Chondrocyte (in vitro differentiated cells): Measurements from ENCODE around the gene NOXRED1. TPM values are rescaled to one million over a fixed set of nuclear protein-coding genes. Genes with fewer than 3 reads are reported as not detected.

Experiments used
- DNase-seq: peaks from one replicate; pipeline ENCODE4 v3.0.0; 2021; ENCODE audit warnings: mixed read lengths, low spot score
- H3K27ac Mint-ChIP-seq: one replicate; pipeline ENCODE4 v1.8.0; 2021; ENCODE audit warnings: mild to moderate bottlenecking, moderate library complexity, mixed read lengths; ENCODE audit not compliant: unreplicated experiment
- H3K27me3 Mint-ChIP-seq: 2 replicates; pipeline ENCODE4 v1.8.0; 2021; ENCODE audit warnings: low read depth, mixed read lengths
- H3K36me3 Mint-ChIP-seq: 2 replicates; pipeline ENCODE4 v1.8.0; 2021; ENCODE audit warnings: low read depth, mixed read lengths
- H3K4me1 Mint-ChIP-seq: 2 replicates; pipeline ENCODE4 v1.8.0; 2021; ENCODE audit warnings: low read depth, mild to moderate bottlenecking, mixed read lengths
- H3K4me3 Mint-ChIP-seq: one replicate; pipeline ENCODE4 v1.8.0; 2021; ENCODE audit warnings: mild to moderate bottlenecking, moderate library complexity, mixed read lengths; ENCODE audit not compliant: unreplicated experiment
- H3K9me3 Mint-ChIP-seq: 2 replicates; pipeline ENCODE4 v1.8.0; 2021; ENCODE audit warnings: low read depth, mixed read lengths
- total RNA-seq: library from RNA; stranded (reverse); gene quantifications from 3 replicates; pipeline ENCODE4 v1.2.1, GENCODE V29; 2021
- TF ChIP-seq, protein P1 (sequence below): fragments of 200-600 bp; sonication (generic); IDR thresholded peaks from 2 replicates; pipeline ENCODE4 v1.5.0; 2021; ENCODE audit warnings: antibody characterized with exemption, mild to moderate bottlenecking, moderate library complexity

The NOXRED1 gene
- total RNA-seq, 1 donor from 2014 or later = 0.37 TPM

DNA sequence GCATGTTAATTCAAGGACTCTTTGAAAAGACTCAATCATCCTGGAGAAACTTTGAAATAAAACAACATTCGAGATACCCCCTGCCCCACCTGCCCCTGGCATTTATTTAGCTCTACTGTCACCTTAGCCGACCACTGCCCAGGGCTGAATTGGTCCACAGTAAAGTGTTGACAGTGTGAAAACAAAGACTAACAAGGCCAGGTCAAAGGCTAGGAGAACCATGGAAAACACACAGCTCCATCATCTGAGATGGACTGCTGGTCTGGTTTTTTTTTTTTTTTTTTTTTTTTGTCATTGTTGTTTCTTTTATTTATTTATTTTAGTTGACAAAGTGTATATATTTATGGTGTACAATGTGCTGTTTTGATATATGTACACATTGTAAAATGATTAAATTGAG, 76.8 kb downstream of the NOXRED1 start:
- no peak for DNase-seq
- Mint-ChIP-seq H3K4me3 (no peak overlapping the region), H3K9me3 (no peaks in the 10 kb centered on the region), H3K27me3 (no peaks in the 10 kb centered on the region), H3K27ac (no peak overlapping the region), H3K36me3 (peaks cover 13% of the 10 kb centered on the region), H3K4me1 (peaks cover 4% of the 10 kb centered on the region)
- TF ChIP-seq, protein P1, sequence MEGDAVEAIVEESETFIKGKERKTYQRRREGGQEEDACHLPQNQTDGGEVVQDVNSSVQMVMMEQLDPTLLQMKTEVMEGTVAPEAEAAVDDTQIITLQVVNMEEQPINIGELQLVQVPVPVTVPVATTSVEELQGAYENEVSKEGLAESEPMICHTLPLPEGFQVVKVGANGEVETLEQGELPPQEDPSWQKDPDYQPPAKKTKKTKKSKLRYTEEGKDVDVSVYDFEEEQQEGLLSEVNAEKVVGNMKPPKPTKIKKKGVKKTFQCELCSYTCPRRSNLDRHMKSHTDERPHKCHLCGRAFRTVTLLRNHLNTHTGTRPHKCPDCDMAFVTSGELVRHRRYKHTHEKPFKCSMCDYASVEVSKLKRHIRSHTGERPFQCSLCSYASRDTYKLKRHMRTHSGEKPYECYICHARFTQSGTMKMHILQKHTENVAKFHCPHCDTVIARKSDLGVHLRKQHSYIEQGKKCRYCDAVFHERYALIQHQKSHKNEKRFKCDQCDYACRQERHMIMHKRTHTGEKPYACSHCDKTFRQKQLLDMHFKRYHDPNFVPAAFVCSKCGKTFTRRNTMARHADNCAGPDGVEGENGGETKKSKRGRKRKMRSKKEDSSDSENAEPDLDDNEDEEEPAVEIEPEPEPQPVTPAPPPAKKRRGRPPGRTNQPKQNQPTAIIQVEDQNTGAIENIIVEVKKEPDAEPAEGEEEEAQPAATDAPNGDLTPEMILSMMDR = no peak

DNA sequence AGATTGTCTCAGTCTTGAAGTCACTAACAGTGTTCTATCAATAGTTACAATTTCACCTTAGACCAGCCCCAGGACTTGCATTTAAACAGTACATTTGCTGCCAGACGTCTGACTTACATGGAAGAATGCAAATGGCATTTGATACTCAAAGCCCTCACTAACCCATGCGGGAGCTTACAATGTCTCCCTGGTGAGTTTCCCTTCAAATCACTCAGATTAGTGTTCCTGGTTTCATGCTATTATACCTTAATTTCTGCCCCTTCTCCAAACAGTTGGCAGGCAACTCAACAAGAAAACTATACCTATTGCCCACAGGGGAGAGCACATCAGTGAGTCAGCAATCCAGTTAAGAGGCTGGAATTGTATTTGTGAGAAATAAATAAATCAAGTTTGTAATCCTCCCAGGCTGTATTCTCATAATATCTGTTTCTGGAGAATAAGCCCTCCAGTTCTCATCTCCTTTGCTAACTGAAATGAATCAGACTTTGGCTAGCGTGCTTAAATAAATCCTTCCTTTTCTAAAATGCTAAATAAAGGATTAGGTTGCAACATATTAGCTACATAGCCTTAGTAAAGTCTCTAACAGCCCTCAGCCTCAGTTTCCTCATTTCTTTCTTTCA, 78.8 kb downstream of the NOXRED1 start:
- Mint-ChIP-seq H3K4me3 (no peak overlapping the region), H3K4me1 (peaks cover 4% of the 10 kb centered on the region), H3K27me3 (no peaks in the 10 kb centered on the region), H3K36me3 (peaks cover 21% of the 10 kb centered on the region), H3K27ac (no peak overlapping the region), H3K9me3 (no peaks in the 10 kb centered on the region)
- no peak for DNase-seq
- TF ChIP-seq, protein P1 = no peak

Other genes starting within 250 kb of the NOXRED1 start
- gene TMEM63C, start 241.7 kb downstream of the NOXRED1 start, total RNA-seq = 7.6 to 10.3 TPM (median 8.7 TPM) in 3 replicates
- gene NGB, start 152.3 kb downstream of the NOXRED1 start, total RNA-seq = not detected in 3 replicates
- 30.1 to 45.1 TPM (median 34.7 TPM) in 3 replicates for gene POMT2, start 102.6 kb downstream of the NOXRED1 start, total RNA-seq
- 9.8 to 14.1 TPM (median 12.5 TPM) in 3 replicates for gene GSTZ1, start 102.5 kb downstream of the NOXRED1 start, total RNA-seq
- gene TMED8, start 46.4 kb downstream of the NOXRED1 start, total RNA-seq = 10.3 to 12.5 TPM (median 10.4 TPM) in 3 replicates
- gene SAMD15, start 46.1 kb downstream of the NOXRED1 start, total RNA-seq = 1.2 to 3.3 TPM (median 1.4 TPM) in 3 replicates
- gene VIPAS39, start 34.1 kb upstream of the NOXRED1 start, total RNA-seq = 21.2 to 24.3 TPM (median 21.9 TPM) in 3 replicates
- 85.0 to 107 TPM (median 85.7 TPM) in 3 replicates for gene AHSA1, start 34.6 kb upstream of the NOXRED1 start, total RNA-seq
- 0.20 to 0.26 TPM in 2 of 3 replicates, not detected in the other for gene ISM2, start 75.3 kb upstream of the NOXRED1 start, total RNA-seq
- 25.3 to 30.1 TPM (median 29.1 TPM) in 3 replicates for gene SPTLC2, start 193.1 kb upstream of the NOXRED1 start, total RNA-seq